Fibroblast of lung (primary cell): ENCODE data around the gene LITAFD. TPM values are rescaled to one million over a fixed set of nuclear protein-coding genes. Genes with fewer than 3 reads are reported as not detected.
A peak's percentile ranks its signal among the peaks of the same experiment; 100 is the strongest.

Source experiments
- DNase-seq, 2 donors: peaks; one replicate each; pipeline versions ENCODE4 v3.0.0 to v3.0.0-alpha.2; 2010; ENCODE audit warnings: low read depth in 2 of 2
- H2AFZ ChIP-seq: 2 replicates; pipeline ENCODE4 v1.5.1; 2012; ENCODE audit warnings: low read length, control low read depth, inconsistent platforms
- H3K27ac ChIP-seq: 2 replicates; pipeline ENCODE4 v1.5.1; 2011; ENCODE audit warnings: low read length, control low read depth; ENCODE audit not compliant: insufficient read depth
- H3K27me3 ChIP-seq: 2 replicates; pipeline ENCODE4 v1.5.1; 2011; ENCODE audit warnings: mild to moderate bottlenecking, low read length; ENCODE audit not compliant: control insufficient read depth, insufficient read depth
- H3K36me3 ChIP-seq: 2 replicates; pipeline ENCODE4 v1.5.1; 2011; ENCODE audit warnings: low read length; ENCODE audit not compliant: control insufficient read depth, insufficient read depth
- H3K4me1 ChIP-seq: 2 replicates; pipeline ENCODE4 v1.5.1; 2011; ENCODE audit warnings: low read length; ENCODE audit not compliant: control insufficient read depth, insufficient read depth; ENCODE audit errors: extremely low read depth
- H3K4me2 ChIP-seq: 2 replicates; pipeline ENCODE4 v1.5.1; 2011; ENCODE audit warnings: low read length, control low read depth; ENCODE audit not compliant: insufficient read depth; ENCODE audit errors: extremely low read depth
- H3K4me3 ChIP-seq, 4 experiments: fragments of 200-600 bp in 1 of 4; sonication (generic) in 1 of 4; replicated peaks in 1 of 4; 2 replicates each; pipeline ENCODE4 v1.5.1; 2011 to 2016; ENCODE audit warnings: low read length in 4 of 4, low read depth in 3 of 4, mild to moderate bottlenecking in 3 of 4, control low read depth in 2 of 4, inconsistent platforms in 1 of 4, mixed read lengths in 1 of 4; ENCODE audit not compliant: insufficient read depth in 1 of 4; ENCODE audit errors: control extremely low read depth in 1 of 4
- H3K79me2 ChIP-seq: 2 replicates; pipeline ENCODE4 v1.5.1; 2012; ENCODE audit warnings: mild to moderate bottlenecking, low read length, inconsistent platforms; ENCODE audit not compliant: control insufficient read depth, insufficient read depth
- H3K9ac ChIP-seq: 2 replicates; pipeline ENCODE4 v1.5.1; 2011; ENCODE audit warnings: mild to moderate bottlenecking, low read length, control low read depth; ENCODE audit not compliant: insufficient read depth
- H3K9me3 ChIP-seq: 2 replicates; pipeline ENCODE4 v1.5.1; 2012; ENCODE audit warnings: low read depth, low read length; ENCODE audit not compliant: control insufficient read depth, insufficient read depth
- H4K20me1 ChIP-seq: 2 replicates; pipeline ENCODE4 v1.5.1; 2011; ENCODE audit warnings: low read length; ENCODE audit not compliant: control insufficient read depth, insufficient read depth; ENCODE audit errors: extremely low read depth
- EZH2 ChIP-seq: IDR thresholded peaks from 2 replicates; pipeline ENCODE4 v1.5.1; 2012; ENCODE audit warnings: low read length, control low read depth, mild to moderate bottlenecking; ENCODE audit errors: missing control alignments
- polyA plus RNA-seq, 2 donors: library from polyadenylated mRNA; depleted of rRNA in 1 of 2; stranded (reverse) in 1 of 2; unstranded in 1 of 2; fragments of >200 nt; gene quantifications; 2 replicates each; pipeline ENCODE4 v1.2.1, GENCODE V29; 2011 to 2012; ENCODE audit warnings: missing spikeins in 1 of 2
- total RNA-seq: library from RNA; depleted of rRNA; stranded (reverse); fragments of >200 nt; gene quantifications from 2 replicates; pipeline ENCODE4 v1.2.1, GENCODE V29; 2014
- TF ChIP-seq, protein P1 (sequence below), 2 donors: IDR thresholded peaks in 1 of 2; conservative IDR thresholded peaks in 1 of 2; 1 replicate in 1 of 2; 2 replicates in 1 of 2; pipeline ENCODE4 v1.5.1; 2011 to 2012; ENCODE audit warnings: low read length in 2 of 2, control low read depth in 1 of 2, inconsistent platforms in 1 of 2, low read depth in 1 of 2, mild to moderate bottlenecking in 1 of 2

Gene LITAFD
- total and polyA plus RNA-seq, 2 donors (not counting 1 experiment from before 2014, with no cell fraction given) = not detected

DNA sequence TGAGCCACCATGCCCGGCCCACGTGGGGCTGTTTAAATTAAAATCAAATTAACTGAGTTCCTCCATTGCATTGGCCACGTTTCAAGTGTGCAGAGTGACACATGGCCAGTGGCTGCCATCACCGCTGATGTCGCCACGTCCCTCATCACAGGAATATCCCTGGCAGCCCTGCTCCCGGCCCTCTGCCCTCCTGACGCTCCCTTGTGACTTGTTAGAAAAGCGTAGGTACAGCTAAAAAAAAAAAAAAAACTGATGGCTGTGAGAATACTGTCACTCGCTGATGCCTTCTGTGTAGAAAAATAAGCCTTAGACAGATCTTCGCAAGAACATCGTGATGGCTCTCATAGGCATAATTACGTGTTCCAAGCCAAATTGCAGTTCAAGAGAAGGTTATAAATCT is 35.0 kb upstream of the LITAFD start:
- TF ChIP-seq EZH2 = no peak
- TF ChIP-seq, protein P1, sequence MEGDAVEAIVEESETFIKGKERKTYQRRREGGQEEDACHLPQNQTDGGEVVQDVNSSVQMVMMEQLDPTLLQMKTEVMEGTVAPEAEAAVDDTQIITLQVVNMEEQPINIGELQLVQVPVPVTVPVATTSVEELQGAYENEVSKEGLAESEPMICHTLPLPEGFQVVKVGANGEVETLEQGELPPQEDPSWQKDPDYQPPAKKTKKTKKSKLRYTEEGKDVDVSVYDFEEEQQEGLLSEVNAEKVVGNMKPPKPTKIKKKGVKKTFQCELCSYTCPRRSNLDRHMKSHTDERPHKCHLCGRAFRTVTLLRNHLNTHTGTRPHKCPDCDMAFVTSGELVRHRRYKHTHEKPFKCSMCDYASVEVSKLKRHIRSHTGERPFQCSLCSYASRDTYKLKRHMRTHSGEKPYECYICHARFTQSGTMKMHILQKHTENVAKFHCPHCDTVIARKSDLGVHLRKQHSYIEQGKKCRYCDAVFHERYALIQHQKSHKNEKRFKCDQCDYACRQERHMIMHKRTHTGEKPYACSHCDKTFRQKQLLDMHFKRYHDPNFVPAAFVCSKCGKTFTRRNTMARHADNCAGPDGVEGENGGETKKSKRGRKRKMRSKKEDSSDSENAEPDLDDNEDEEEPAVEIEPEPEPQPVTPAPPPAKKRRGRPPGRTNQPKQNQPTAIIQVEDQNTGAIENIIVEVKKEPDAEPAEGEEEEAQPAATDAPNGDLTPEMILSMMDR (conservative IDR thresholded peaks at IDR 0.05 in 1 of 2, IDR thresholded peaks at IDR 0.05 in 1 of 2; ENCODE audit: low read depth in 1 of 2, low read length in 2 of 2) = no peak
- H3K27ac ChIP-seq = no peak overlapping the region
- peaks cover 15% of the 10 kb centered on the region for H3K79me2 ChIP-seq
- H3K4me2 ChIP-seq = no peak overlapping the region
- no peak overlapping the region for H2AFZ ChIP-seq
- no peaks in the 10 kb centered on the region for H3K27me3 ChIP-seq
- no peaks in the 10 kb centered on the region for H3K9me3 ChIP-seq
- no peaks in the 10 kb centered on the region for H4K20me1 ChIP-seq
- DNase-seq = no peak
- H3K4me1 ChIP-seq = peaks cover 21% of the 10 kb centered on the region
- H3K4me3 ChIP-seq = no peak overlapping the region
- H3K36me3 ChIP-seq = peaks cover 13% of the 10 kb centered on the region
- no peak overlapping the region for H3K9ac ChIP-seq

DNA sequence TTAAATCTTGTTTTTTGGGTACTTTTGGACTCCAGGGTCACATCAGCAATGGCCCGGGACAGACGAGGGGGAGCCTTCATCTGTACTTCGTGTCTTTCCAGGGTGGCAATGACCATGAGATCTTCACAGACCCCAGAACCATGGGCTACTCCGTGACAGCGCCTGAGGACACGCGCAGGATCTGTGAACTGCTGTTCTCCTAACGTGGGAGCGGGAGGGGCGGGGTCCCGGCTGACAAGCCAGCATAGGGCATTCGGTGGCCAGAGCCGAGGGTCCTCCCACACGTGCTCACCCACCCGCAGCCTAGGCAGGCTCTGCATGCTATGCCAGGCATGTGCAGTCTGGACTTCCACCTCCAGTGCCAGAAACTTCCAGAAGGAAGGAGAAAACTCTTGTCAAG is 34.5 kb upstream of the LITAFD start:
- Histone ChIP-seq H3K27me3 (no peaks in the 10 kb centered on the region), H3K79me2 (peaks cover 15% of the 10 kb centered on the region), H3K27ac (no peak overlapping the region), H2AFZ (no peak overlapping the region), H3K4me3 (no peak overlapping the region), H3K4me2 (no peak overlapping the region), H3K36me3 (peaks cover 16% of the 10 kb centered on the region), H4K20me1 (no peaks in the 10 kb centered on the region), H3K4me1 (peaks cover 21% of the 10 kb centered on the region), H3K9me3 (no peaks in the 10 kb centered on the region), H3K9ac (no peak overlapping the region)
- DNase-seq = no peak
- TF ChIP-seq EZH2 = no peak
- TF ChIP-seq, protein P1 (conservative IDR thresholded peaks at IDR 0.05 in 1 of 2, IDR thresholded peaks at IDR 0.05 in 1 of 2; ENCODE audit: low read depth in 1 of 2, low read length in 2 of 2) = no peak

DNA sequence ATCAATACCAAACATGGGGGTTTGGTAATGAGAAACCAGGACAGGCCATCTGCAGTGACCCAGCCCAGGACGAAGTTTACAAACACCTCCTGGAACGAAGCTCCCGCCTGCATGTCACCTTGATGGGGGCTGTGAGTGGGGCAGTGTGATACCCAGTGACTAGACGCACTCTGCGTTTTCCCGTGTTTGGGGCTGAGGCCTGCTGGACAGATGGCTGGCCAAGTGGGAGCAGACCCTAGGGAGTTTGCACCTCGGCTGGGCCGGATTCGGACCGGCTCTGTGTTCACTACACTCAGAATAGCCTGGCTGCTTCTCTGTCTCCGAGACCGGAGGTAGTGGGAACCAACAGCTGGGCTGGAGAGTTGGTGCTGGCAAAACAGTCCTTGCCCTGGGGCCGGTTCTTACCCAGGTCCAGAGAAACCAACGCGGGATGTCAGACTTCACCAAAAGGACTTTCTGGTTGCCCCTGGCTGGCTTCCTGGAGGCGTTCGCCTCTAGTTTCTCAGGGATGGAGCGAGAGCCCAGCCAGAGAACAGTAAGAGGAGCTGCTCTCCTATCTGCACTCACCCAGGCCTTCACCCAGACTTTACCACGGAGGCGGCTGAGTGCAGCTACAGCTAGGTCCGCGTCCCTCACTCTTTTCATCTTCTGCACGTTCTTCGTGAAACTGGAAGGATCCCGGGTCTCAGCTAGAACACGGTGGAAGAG is 33.8 kb upstream of the LITAFD start:
- Histone ChIP-seq H3K36me3 (peaks cover 22% of the 10 kb centered on the region), H3K4me2 (no peak overlapping the region), H3K4me3 (no peak overlapping the region), H3K4me1 (peaks cover 21% of the 10 kb centered on the region), H3K27me3 (no peaks in the 10 kb centered on the region), H3K27ac (peak overlapping the region; percentile 48), H2AFZ (no peak overlapping the region), H3K9me3 (no peaks in the 10 kb centered on the region), H4K20me1 (no peaks in the 10 kb centered on the region), H3K9ac (no peak overlapping the region), H3K79me2 (peaks cover 15% of the 10 kb centered on the region)
- no peak for TF ChIP-seq EZH2
- TF ChIP-seq, protein P1 (conservative IDR thresholded peaks at IDR 0.05 in 1 of 2, IDR thresholded peaks at IDR 0.05 in 1 of 2; ENCODE audit: low read depth in 1 of 2, low read length in 2 of 2) = no peak
- DNase-seq = no peak
